GM12864 (cell line): ENCODE results near the gene ERC2.

ENCODE experiments used
- DNase-seq: peaks from one replicate; pipeline ENCODE4 v3.0.0-alpha.2; 2011; ENCODE audit warnings: low read depth
- H3K4me3 ChIP-seq: 2 replicates; pipeline ENCODE4 v1.5.1; 2011; ENCODE audit warnings: mild to moderate bottlenecking, low read depth, low read length, control low read depth
- TF ChIP-seq, protein P1 (sequence below): IDR thresholded peaks from 2 replicates; pipeline ENCODE4 v1.5.1; 2011; ENCODE audit warnings: low read depth, mild to moderate bottlenecking, moderate library complexity, low read length, control low read depth, inconsistent platforms; ENCODE audit errors: missing control alignments

Gene ERC2

DNA sequence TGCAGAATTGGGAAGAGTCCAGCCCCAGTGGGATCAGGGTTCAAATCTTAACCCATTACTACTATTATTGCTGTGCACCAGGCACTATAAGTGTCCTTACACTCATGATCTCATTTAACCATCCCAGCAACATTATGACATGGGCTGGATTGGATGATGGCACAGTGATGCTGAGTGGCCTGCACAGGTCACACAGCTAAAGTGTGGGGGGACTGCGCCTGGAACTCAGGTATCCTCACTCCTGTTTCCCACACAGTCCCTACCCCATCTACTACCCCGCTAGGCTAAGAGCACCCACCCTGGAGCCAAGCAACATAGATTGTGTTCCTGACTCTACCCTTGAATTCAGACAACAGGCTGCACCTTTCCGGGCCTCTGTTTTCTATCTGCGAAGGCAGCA lies 997.2 kb downstream of the ERC2 start:
- no peak for DNase-seq
- no peak overlapping the region for H3K4me3 ChIP-seq
- TF ChIP-seq, protein P1, sequence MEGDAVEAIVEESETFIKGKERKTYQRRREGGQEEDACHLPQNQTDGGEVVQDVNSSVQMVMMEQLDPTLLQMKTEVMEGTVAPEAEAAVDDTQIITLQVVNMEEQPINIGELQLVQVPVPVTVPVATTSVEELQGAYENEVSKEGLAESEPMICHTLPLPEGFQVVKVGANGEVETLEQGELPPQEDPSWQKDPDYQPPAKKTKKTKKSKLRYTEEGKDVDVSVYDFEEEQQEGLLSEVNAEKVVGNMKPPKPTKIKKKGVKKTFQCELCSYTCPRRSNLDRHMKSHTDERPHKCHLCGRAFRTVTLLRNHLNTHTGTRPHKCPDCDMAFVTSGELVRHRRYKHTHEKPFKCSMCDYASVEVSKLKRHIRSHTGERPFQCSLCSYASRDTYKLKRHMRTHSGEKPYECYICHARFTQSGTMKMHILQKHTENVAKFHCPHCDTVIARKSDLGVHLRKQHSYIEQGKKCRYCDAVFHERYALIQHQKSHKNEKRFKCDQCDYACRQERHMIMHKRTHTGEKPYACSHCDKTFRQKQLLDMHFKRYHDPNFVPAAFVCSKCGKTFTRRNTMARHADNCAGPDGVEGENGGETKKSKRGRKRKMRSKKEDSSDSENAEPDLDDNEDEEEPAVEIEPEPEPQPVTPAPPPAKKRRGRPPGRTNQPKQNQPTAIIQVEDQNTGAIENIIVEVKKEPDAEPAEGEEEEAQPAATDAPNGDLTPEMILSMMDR = no peak

GRCh38 chr3:55469957-55470526 lies 998.2 kb downstream of the ERC2 start:
- DNase-seq = no peak
- TF ChIP-seq, protein P1 = no peak
- H3K4me3 ChIP-seq = no peak overlapping the region

GRCh38 chr3:55468251-55468650 lies 1000.0 kb downstream of the ERC2 start:
- TF ChIP-seq, protein P1 = no peak
- no peak overlapping the region for H3K4me3 ChIP-seq
- no peak for DNase-seq

DNA sequence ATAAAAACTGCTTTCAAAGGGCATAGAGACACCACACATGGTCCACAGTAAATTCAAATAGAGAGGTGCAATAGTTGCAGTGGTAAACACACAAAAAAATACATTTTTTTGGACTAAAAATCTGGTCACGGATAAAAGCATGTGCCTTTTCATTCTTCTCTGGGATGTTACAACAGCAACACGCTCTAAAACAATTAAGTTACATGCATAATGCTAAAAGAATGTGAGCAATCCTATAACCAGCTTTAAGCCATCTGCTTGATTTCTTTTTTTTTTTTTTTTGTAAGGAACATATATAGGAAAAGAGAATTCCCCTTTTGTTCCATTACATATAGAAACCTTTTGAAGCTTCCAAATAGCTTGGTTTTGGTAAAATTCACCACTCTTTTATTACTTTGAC lies 1001.2 kb downstream of the ERC2 start:
- no peak overlapping the region for H3K4me3 ChIP-seq
- DNase-seq = no peak
- TF ChIP-seq, protein P1 = no peak

DNA sequence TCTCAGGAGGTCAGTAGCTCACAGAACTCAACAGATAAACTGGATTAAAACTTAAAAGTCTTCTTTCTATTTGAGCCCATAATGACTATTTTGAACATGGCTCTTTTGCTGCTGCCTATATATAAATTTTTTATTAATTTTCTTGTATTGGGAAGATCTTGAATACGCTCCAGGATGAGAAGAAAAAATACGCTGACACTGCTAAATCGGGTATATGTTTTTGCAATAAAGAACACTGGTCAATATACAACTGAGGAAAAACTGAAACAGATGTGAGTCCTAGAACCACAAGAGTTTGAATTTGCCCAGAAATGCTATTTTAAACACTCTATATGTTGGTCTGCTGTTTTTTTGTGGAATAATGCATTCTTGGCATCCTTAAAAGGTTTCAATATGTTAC lies 1001.7 kb downstream of the ERC2 start:
- DNase-seq = no peak
- H3K4me3 ChIP-seq = no peak overlapping the region
- TF ChIP-seq, protein P1 = no peak

- TF ChIP-seq, protein P1 = no peak
- H3K4me3 ChIP-seq = no peak overlapping the region
- no peak for DNase-seq
Observed at GRCh38 chr3:55461896-55462295, 1006.4 kb downstream of the ERC2 start.

DNA sequence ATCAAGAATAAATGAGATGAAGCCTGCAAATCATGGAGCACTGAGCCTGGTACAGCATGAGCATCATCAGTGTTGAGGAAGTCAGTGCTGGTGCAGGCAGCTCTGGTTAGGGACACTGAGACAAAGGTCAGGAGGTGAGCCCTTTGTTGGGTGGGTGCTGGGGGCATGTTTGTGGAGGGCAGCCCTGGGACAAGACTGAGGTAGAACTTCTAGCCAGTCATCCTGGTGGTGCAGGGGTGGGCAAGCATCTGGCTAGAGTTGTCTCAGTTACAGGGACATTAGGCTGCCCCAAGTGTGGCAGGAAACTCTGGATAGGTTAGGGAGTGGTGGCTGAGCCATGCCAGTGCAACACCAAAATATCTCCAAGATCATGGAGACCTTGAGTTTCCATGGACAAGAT lies 1008.4 kb downstream of the ERC2 start:
- TF ChIP-seq, protein P1 = no peak
- H3K4me3 ChIP-seq = no peak overlapping the region
- DNase-seq = no peak
